HG02623 (cell line): Measurements from ENCODE around the gene STXBP6.

Source experiments
- ATAC-seq: cut with Tn5 transposase; IDR thresholded peaks from one replicate; pipeline ENCODE4 v1.9.1; 2021; ENCODE audit warnings: moderate library complexity; ENCODE audit not compliant: unreplicated experiment

Gene STXBP6

GRCh38 chr14:24866067-24866639 is 183.8 kb downstream of the STXBP6 start:
- no peak for ATAC-seq

DNA sequence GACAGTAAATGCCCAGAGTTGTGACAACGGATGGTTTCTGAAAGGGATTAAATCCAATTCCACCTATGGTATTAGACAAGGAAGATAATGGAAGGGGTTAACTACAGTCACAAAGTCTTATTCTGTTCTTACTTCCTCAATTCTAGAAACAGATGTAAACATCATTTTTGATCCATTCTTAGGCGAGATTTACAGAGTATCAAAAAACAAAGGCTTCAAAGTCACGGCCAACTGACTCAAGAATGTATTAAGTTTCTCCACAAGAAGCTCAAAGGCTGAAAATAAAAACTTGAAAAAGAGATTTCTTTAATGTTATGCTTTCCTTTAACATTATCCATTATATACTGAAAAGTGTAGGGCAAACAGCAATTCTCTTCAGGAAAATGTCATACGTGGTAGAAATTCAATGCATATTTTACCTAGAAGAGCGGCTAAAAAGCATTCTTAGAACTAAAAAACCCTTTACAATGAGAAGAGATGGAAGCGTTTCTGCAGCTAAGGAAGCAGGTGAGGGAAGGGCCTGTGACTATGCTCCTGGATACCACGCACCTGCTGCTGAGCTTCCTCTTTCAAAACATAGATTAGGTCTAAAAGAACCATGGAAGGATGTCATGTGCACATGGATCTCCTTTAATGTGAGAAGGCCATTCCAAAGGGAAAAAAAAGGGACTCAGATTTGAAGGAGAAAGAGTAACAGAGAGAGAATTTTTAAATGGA is 185.8 kb downstream of the STXBP6 start:
- ATAC-seq, result no peak

DNA sequence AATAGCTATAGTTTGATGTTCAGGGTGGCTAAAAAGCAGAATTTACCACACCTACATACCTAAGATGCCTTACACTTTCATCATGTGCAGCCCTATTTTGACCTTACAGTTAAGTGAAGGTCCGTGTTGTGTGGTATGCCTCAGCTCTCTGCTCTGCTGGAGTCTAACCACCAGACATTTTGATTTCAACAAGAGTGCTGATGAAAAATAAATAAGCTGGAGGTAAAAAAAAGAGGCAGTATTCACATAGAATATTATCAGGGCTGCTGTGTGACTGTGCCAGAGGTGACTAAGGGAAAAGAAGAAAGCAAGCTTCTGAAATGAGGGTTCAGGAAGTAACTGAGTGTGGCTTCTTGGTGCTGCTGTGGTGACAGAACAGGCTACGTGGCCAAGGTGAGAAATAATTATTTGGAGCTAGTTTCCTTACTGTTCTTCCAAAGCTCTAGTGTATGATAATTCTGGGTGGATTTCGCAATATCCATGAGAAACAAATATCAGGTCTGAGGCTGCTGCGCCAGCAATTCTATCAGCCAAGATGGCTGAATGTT is 188.8 kb downstream of the STXBP6 start:
- no peak for ATAC-seq

DNA sequence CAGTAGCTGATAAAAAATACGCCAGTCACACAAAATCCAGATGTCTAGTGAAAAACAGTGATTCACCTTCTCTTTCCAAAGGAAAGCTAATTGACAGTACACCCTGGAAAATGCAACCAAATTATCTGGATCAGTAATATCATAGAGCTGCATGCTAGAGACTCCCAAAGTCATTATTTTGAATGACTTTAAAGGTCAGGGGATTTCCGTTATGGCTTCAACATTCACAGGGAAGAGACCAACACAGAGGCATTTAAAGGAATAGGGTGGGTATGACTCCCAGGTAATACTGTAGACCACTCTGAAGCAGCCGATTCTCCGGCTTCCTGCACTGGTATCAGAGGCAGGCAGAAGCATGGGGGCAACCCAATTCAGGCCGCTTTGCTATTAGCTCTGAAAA is 190.4 kb downstream of the STXBP6 start:
- ATAC-seq, result no peak

- ATAC-seq, result no peak
These were observed 191.3 kb downstream of the STXBP6 start for GRCh38 chr14:24858684-24859083.

- no peak for ATAC-seq
These were observed 191.9 kb downstream of the STXBP6 start for GRCh38 chr14:24858052-24858451.

GRCh38 chr14:24857277-24857676 is 192.7 kb downstream of the STXBP6 start:
- ATAC-seq, result no peak

DNA sequence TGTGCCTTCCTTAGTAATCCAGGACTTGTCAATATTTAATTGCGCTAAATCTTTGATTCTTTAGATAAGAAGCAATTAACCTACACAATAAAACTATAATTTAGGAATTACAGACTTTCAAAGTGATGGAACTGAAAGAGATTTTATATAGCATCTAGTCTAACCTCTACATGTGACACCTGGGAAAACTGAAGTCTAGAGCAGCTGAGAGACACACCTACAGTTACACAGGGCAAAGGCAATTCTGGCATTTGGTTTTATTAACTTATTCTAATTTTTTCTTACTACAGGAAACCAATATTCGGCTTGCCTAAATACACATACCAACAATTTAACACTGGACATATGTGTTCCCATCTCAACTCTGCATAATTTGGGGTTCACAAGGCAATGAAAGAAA is 196.5 kb downstream of the STXBP6 start:
- ATAC-seq, result no peak

GRCh38 chr14:24852312-24853060 is 197.5 kb downstream of the STXBP6 start:
- no peak for ATAC-seq

DNA sequence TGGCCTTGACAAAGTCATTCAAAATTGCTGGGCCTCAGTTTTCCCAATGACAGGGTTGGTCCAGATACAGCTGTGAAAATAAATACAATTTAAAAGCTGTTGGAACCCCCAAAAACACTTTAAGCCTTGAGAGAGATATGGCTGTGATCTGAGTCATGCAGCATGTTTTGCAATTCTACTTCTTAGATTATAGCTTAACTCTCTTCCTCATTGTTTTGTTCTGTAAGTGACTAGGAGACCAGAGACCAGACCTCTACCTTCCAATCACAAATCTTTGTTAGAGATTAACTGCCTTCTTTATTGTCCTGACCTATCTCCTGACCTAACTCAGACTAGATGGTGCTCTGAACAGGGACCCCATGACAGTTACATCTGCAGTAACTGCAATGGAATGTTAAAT is 198.1 kb downstream of the STXBP6 start:
- no peak for ATAC-seq

- ATAC-seq, result no peak
These were observed 198.5 kb downstream of the STXBP6 start for GRCh38 chr14:24851406-24851805.

DNA sequence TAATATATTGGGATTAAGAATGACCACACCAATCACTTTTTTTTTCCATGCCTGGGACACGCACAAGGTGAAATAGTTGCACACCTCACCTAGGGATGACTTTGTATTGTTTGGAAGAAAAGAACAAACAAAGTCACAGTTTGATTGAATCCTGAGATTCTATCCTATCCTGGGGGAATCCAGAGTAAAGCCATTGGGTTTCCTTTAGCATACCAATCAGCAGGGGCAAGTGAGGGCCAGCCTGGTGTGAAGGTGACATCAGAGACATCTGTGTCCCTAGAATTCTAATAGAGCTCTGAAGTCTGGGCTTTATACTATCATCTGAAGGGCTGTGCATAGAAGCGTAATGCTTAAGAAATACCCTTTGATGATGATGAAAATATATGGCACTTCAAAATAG is 199.9 kb downstream of the STXBP6 start:
- ATAC-seq, result no peak

DNA sequence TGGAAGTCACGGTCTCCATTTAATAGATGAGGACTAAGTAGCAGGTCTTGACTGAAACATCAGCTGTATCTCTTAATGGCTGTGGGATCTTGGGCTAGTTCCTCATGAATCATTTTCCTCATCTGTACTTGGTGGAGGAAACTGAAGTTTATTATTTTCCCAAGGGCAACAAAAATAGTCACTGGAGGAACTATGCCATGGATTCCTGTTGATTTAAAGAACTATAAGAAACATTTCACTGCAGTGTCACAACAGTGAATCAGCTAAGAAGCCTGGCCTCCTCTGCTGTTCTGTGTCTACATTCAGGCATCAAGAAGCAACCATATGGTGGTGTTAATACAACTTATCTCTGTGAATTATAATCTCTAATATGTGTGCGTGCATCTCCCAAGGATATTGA is 200.5 kb downstream of the STXBP6 start:
- no peak for ATAC-seq

- ATAC-seq, result no peak
These were observed 201.7 kb downstream of the STXBP6 start for GRCh38 chr14:24848102-24848790.

DNA sequence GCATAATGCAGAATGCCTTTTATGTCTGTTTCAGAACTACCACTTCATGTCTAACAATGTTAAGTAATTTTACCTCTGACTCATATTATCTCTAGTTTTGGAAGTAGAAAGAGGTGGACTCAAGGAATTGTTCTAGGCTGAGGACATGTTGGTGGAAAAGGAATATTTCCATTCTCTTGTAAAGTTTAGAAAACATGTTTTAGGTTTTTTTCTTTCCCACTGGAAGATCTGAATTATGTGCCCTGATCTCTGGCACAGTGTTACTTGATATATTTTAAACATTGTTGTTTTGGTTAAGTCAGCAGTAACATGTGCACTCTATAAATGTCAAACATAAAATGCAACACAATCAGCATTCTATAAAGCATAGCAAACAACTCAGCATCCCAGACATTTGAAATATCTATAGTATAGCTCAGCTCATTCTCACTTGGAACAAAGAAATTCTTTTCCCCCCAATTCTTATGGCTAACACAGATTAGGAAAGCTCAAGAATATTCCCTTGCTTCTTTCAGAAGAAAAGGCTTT is 202.3 kb downstream of the STXBP6 start:
- no peak for ATAC-seq

GRCh38 chr14:24846261-24846660 is 203.7 kb downstream of the STXBP6 start:
- no peak for ATAC-seq

GRCh38 chr14:24845851-24846250 is 204.1 kb downstream of the STXBP6 start:
- ATAC-seq, result no peak

DNA sequence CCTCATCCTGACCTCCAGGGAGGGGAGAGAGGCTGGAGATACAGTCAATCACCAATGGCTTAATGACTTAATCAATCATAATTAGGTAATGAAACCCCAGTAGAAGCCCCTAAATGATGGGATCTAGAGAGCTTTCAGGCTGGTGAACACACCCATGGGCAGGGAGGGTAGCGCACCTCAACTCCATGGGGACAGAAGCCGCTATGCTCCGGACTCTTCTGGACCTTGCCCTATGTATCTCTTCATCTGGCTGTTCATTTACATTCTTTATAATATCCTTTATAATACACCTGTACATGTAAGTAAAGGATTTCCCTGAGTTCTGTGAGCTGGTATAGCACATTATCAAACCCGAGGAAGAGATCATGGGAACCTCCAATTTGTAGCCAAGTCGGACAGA is 205.9 kb downstream of the STXBP6 start:
- ATAC-seq, result no peak

GRCh38 chr14:24843494-24843893 is 206.5 kb downstream of the STXBP6 start:
- peak; percentile 91 for ATAC-seq

DNA sequence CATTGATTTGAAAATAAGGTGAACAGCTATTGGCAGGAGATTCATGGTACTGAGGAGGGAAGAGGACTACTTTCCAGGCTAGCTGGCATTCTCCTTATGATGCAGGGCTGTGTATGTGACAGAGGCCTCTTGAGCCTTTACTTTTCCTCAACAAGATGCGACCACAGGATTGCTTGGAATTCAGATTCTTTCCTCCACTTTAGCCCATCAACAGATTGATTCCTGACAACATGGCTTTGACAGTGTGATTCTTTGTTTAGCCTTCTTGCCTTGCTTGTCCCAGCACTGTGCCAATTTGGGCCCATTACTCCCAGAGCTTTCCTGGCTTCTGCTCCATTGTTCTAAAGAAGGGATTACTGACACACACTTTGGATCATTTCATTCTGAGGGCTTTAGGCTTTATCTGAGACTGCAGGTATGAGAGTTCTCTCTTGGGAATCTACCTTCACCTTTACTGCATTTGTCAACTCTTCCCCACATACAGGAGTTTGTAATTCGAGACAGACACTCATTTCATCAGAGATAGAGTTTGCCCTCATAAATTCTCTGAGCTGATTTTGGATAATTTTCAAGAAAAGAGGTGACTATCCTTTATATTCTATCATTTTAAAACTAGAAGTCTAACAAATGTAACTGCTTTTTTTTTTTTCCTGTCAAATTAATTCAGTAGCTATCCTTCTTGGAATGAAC is 209.6 kb downstream of the STXBP6 start:
- ATAC-seq, result no peak
